IMR-90 (cell line): Measurements from ENCODE around the gene ZRANB3. TPM values are rescaled to one million over a fixed set of nuclear protein-coding genes. Genes with fewer than 3 reads are reported as not detected.

Source experiments
- ATAC-seq: fragments of 200-7000 bp; cut with Tn5 transposase; 2 replicates; pipeline ENCODE4 v1.9.1; 2020; ENCODE audit warnings: low read depth, mild to moderate bottlenecking, moderate library complexity
- BruUV-seq: library from RNA; stranded (reverse); fragments of 400-500 nt; replicated peaks from 2 replicates; lab custom pipeline; 2021; lab: Mats Ljungman, UMichigan
- CTCF ChIA-PET: fragments of 300-600 bp; formaldehyde crosslinking; extraction: SDS; loops from one replicate; lab custom pipeline; 2021; ENCODE audit warnings: antibody characterized with exemption; lab: Yijun Ruan, JAX
- POLR2A ChIA-PET: fragments of 300-600 bp; sonication (Branson Sonifier 250); formaldehyde crosslinking; loops from one replicate; lab custom pipeline; 2022; ENCODE audit warnings: antibody characterized with exemption; ENCODE audit not compliant: unreplicated experiment; lab: Charles Lee
- DNase-seq: peaks from one replicate; pipeline ENCODE4 v3.0.0; 2013
- H2AFZ ChIP-seq: replicated peaks from 2 replicates; pipeline ENCODE3; 2013; ENCODE audit warnings: low read length, mild to moderate bottlenecking; ENCODE audit not compliant: poor library complexity
- H2AK5ac ChIP-seq: 2 replicates; pipeline ENCODE4 v1.6.1; 2013; ENCODE audit warnings: low read depth, low read length, inconsistent platforms
- H2AK9ac ChIP-seq: replicated peaks from 2 replicates; pipeline ENCODE3; 2013; ENCODE audit warnings: mild to moderate bottlenecking, low read depth, low read length, moderate library complexity; ENCODE audit not compliant: poor library complexity
- H2BK120ac ChIP-seq: 2 replicates; pipeline ENCODE4 v1.6.1; 2013; ENCODE audit warnings: low read depth, low read length, inconsistent platforms
- H2BK15ac ChIP-seq: 3 replicates; pipeline ENCODE4 v1.6.1; 2013; ENCODE audit warnings: low read depth, low read length, inconsistent platforms
- H2BK20ac ChIP-seq: 2 replicates; pipeline ENCODE4 v1.6.1; 2013; ENCODE audit warnings: low read depth, mild to moderate bottlenecking, inconsistent platforms, low read length, moderate library complexity
- H2BK5ac ChIP-seq: 2 replicates; pipeline ENCODE4 v1.6.1; 2013; ENCODE audit warnings: mild to moderate bottlenecking, low read depth, low read length, inconsistent platforms; ENCODE audit not compliant: poor library complexity, severe bottlenecking
- H3K14ac ChIP-seq: replicated peaks from 2 replicates; pipeline ENCODE4 v1.6.1; 2013; ENCODE audit warnings: low read depth, low read length, inconsistent platforms
- H3K18ac ChIP-seq: 2 replicates; pipeline ENCODE4 v1.6.1; 2013; ENCODE audit warnings: low read depth, low read length, control low read depth
- H3K23ac ChIP-seq: 2 replicates; pipeline ENCODE4 v1.6.1; 2013; ENCODE audit warnings: low read depth, low read length, inconsistent platforms
- H3K27ac ChIP-seq: 2 replicates; pipeline ENCODE4 v1.5.1; 2013; ENCODE audit warnings: mild to moderate bottlenecking, control low read depth, low read length; ENCODE audit not compliant: insufficient read depth
- H3K27me3 ChIP-seq: 2 replicates; pipeline ENCODE4 v1.6.1; 2013; ENCODE audit warnings: low read length; ENCODE audit not compliant: control insufficient read depth, insufficient read depth
- H3K36me3 ChIP-seq: 2 replicates; pipeline ENCODE4 v1.6.1; 2013; ENCODE audit warnings: low read length, mixed read lengths; ENCODE audit not compliant: control insufficient read depth, insufficient read depth
- H3K4ac ChIP-seq: 2 replicates; pipeline ENCODE4 v1.6.1; 2013; ENCODE audit warnings: low read depth, low read length, inconsistent platforms
- H3K4me1 ChIP-seq: 2 replicates; pipeline ENCODE4 v1.6.1; 2013; ENCODE audit warnings: low read length, mixed read lengths; ENCODE audit not compliant: control insufficient read depth, insufficient read depth
- H3K4me2 ChIP-seq: 2 replicates; pipeline ENCODE4 v1.6.1; 2013; ENCODE audit warnings: low read depth, mild to moderate bottlenecking, control low read depth, low read length, moderate library complexity
- H3K4me3 ChIP-seq: 2 replicates; pipeline ENCODE4 v1.5.1; 2013; ENCODE audit warnings: low read depth, mild to moderate bottlenecking, control low read depth, low read length, moderate library complexity; ENCODE audit not compliant: insufficient read depth
- H3K56ac ChIP-seq: 2 replicates; pipeline ENCODE4 v1.6.1; 2013; ENCODE audit warnings: low read length, inconsistent platforms; ENCODE audit not compliant: insufficient read depth; ENCODE audit errors: extremely low read depth
- H3K79me1 ChIP-seq, 2 experiments: 2 replicates each; pipeline ENCODE4 v1.6.1; 2013; ENCODE audit warnings: low read length in 2 of 2, inconsistent platforms in 1 of 2, low read depth in 1 of 2
- H3K9ac ChIP-seq: 2 replicates; pipeline ENCODE4 v1.6.1; 2013; ENCODE audit warnings: low read depth, low read length, control low read depth
- H3K9me1 ChIP-seq: 2 replicates; pipeline ENCODE4 v1.6.1; 2013; ENCODE audit warnings: low read length, inconsistent platforms; ENCODE audit not compliant: insufficient read depth
- H3K9me3 ChIP-seq: 2 replicates; pipeline ENCODE4 v1.6.1; 2013; ENCODE audit warnings: low read length; ENCODE audit not compliant: control insufficient read depth, insufficient read depth
- H4K20me1 ChIP-seq: 2 replicates; pipeline ENCODE4 v1.6.1; 2013; ENCODE audit warnings: low read length, inconsistent platforms; ENCODE audit not compliant: insufficient read depth
- H4K5ac ChIP-seq: 2 replicates; pipeline ENCODE4 v1.6.1; 2013; ENCODE audit warnings: mild to moderate bottlenecking, low read depth, low read length, control low read depth
- H4K8ac ChIP-seq, 2 experiments: 2 replicates each; pipeline ENCODE4 v1.6.1; 2013; ENCODE audit warnings: low read depth in 2 of 2, low read length in 2 of 2, control low read depth in 1 of 2, inconsistent platforms in 1 of 2
- H4K91ac ChIP-seq: 2 replicates; pipeline ENCODE4 v1.6.1; 2013; ENCODE audit warnings: low read depth, low read length, inconsistent platforms; ENCODE audit not compliant: insufficient read depth
- FOS ChIP-seq: fragments of 150-350 bp; IDR thresholded peaks from 2 replicates; pipeline ENCODE4 v1.6.1; 2016; ENCODE audit warnings: low read depth, low read length
- MXI1 ChIP-seq: IDR thresholded peaks from 2 replicates; pipeline ENCODE4 v1.6.1; 2012; ENCODE audit warnings: low read depth, mild to moderate bottlenecking, low read length, moderate library complexity, borderline replicate concordance
- POLR2A ChIP-seq: IDR thresholded peaks from 2 replicates; pipeline ENCODE4 v1.6.1; 2012; ENCODE audit warnings: mild to moderate bottlenecking, low read depth, low read length
- RAD21 ChIP-seq: IDR thresholded peaks from 2 replicates; pipeline ENCODE4 v1.6.1; 2012; ENCODE audit warnings: low read length, improper control_type of control experiment
- RCOR1 ChIP-seq: IDR thresholded peaks from 2 replicates; pipeline ENCODE4 v1.6.1; 2012; ENCODE audit warnings: mild to moderate bottlenecking, low read length, improper control_type of control experiment; ENCODE audit not compliant: insufficient replicate concordance
- SMC3 ChIP-seq: fragments of 150-350 bp; IDR thresholded peaks from 2 replicates; pipeline ENCODE4 v1.6.1; 2016; ENCODE audit warnings: low read depth, mild to moderate bottlenecking, antibody characterized with exemption, low read length, moderate library complexity
- WGBS, 2 experiments: methylation state at CpG; one replicate each; pipeline versions ENCODE4 v1.1.5 to v1.1.7; 2013; ENCODE audit warnings: missing lambda C conversion rate in 2 of 2; ENCODE audit not compliant: insufficient read length in 1 of 2; ENCODE audit errors: extremely low coverage in 2 of 2; 5-methylcytosine and 5-hydroxymethylcytosine counted together
- dilution Hi-C: fragments of 300-500 bp; cut with HindIII; formaldehyde crosslinking; loops from one replicate; pipeline ENCODE4 v1.14.3; 2018; ENCODE audit warnings: low sequenced_read_pairs; ENCODE audit not compliant: unreplicated experiment
- in situ Hi-C: fragments of 300-500 bp; cut with MboI; formaldehyde crosslinking; loops from 3 replicates; pipeline ENCODE4 v1.14.3; 2019; ENCODE audit warnings: low sequenced_read_pairs, inconsistent platforms, mixed read lengths
- intact Hi-C: fragments of 100-400 bp; cut with micrococcal nuclease; formaldehyde crosslinking; loops from 2 replicates; pipeline ENCODE4 v1.10.0; 2022
- polyA plus RNA-seq, 3 experiments: library from polyadenylated mRNA; depleted of rRNA; stranded (reverse); fragments of >200 nt; gene quantifications; 2 replicates each; pipeline ENCODE4 v1.2.3, GENCODE V29; 2012; ENCODE audit warnings: low replicate concordance in 1 of 3
- total RNA-seq: library from RNA; depleted of rRNA; stranded (reverse); fragments of >200 nt; gene quantifications from 2 replicates; pipeline ENCODE4 v1.2.3, GENCODE V29; 2012
- TF ChIP-seq, protein P1 (sequence below): fragments of 150-350 bp; IDR thresholded peaks from 2 replicates; pipeline ENCODE4 v1.6.1; 2017; ENCODE audit warnings: mild to moderate bottlenecking, antibody characterized with exemption, low read length, low read depth

The ZRANB3 gene
- total and polyA plus RNA-seq, 2 of the 4 experiments (the other 2 are of a cell fraction) = 3.4 to 9.3 TPM

DNA sequence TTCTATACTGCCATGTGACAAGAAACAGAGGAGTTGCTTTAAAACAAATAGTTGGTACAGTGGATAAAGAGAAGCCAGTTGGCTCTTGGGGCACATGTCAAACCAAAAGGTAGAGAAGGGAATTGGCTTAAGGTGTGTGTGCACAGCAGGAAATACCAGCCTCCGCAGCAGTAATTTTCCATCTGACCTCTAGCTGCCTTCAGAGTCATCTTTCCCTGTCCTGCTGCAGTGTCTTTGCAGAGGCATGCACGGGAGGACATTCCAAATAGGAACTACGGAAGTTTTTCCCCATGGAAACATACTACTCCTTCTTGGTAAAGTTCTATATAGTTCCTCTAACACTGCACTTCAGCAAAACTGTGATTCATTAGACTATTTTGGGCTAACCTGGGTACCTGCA lies 379.4 kb downstream of the ZRANB3 start:
- POLR2A ChIA-PET = no interaction called here
- no CpG with 5 or more reads among the region's 3 CpGs for WGBS, 2 experiments

More for the DNA sequence above, 379.4 kb downstream of the ZRANB3 start:
- peaks cover 20% of the 10 kb centered on the region for H3K36me3 ChIP-seq
- no peaks in the 10 kb centered on the region; the same call in 1 of the 2 replicates for H3K9me1 ChIP-seq
- H3K56ac ChIP-seq = no peak overlapping the region
- no peaks in the 10 kb centered on the region for H3K27me3 ChIP-seq
- no peak overlapping the region for H3K18ac ChIP-seq
- peaks cover 2 to 11% of the 10 kb centered on the region in 2 experiments; a peak in 3 of 4 replicates for H3K79me1 ChIP-seq
- H4K5ac ChIP-seq = no peak overlapping the region
- no peak overlapping the region for H2BK5ac ChIP-seq
- no peak overlapping the region for H3K4ac ChIP-seq
- H2AK5ac ChIP-seq = no peak overlapping the region
- H2BK20ac ChIP-seq = no peak overlapping the region
- H2BK120ac ChIP-seq = no peak overlapping the region
- intact Hi-C loops = loop anchor here (5.0 kb wide), 1 partner anchor 49 kb away; no protein-coding TSS in a partner anchor
- no peaks in the 10 kb centered on the region for H3K4me1 ChIP-seq
- no peak overlapping the region for H2AFZ ChIP-seq
- no peak overlapping the region for H3K27ac ChIP-seq
- H3K14ac ChIP-seq = no peak overlapping the region
- no peak overlapping the region for H3K9ac ChIP-seq
- H2AK9ac ChIP-seq = no peak overlapping the region
- H4K20me1 ChIP-seq = no peaks in the 10 kb centered on the region
- DNase-seq (no peak), ATAC-seq (no peak)
- H3K4me3 ChIP-seq = no peak overlapping the region
- dilution Hi-C loops = no loop called here
- no peak overlapping the region for H4K8ac ChIP-seq
- TF ChIP-seq, protein P1, sequence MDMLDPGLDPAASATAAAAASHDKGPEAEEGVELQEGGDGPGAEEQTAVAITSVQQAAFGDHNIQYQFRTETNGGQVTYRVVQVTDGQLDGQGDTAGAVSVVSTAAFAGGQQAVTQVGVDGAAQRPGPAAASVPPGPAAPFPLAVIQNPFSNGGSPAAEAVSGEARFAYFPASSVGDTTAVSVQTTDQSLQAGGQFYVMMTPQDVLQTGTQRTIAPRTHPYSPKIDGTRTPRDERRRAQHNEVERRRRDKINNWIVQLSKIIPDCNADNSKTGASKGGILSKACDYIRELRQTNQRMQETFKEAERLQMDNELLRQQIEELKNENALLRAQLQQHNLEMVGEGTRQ = no peak
- TF ChIP-seq POLR2A (no peak), FOS (no peak), MXI1 (no peak), SMC3 (no peak), RAD21 (no peak), RCOR1 (no peak)
- no peak overlapping the region for H2BK15ac ChIP-seq
- H3K9me3 ChIP-seq = no peaks in the 10 kb centered on the region
- CTCF ChIA-PET = no interaction called here
- no peak overlapping the region for H3K4me2 ChIP-seq
- in situ Hi-C loops = no loop called here
- H3K23ac ChIP-seq = no peak overlapping the region
- no TSS peak for BruUV-seq
- H4K91ac ChIP-seq = no peak overlapping the region
